ENCODE measurements around the gene SLFN12.
A peak's percentile ranks its signal among the peaks of the same experiment; 100 is the strongest.
"Not testable (repeated sequence)": the region's sequence is repeated elsewhere in the genome, so short reads cannot be mapped to it uniquely, and the experiment has no call there.

Gene SLFN12

GRCh38 chr17:35432176-35433074 is at the start of gene SLFN12:
Gene SLFN12, minus strand, starts transcription at chr17:35432500. Its CDS starts 9,472 bp downstream, at chr17:35423028.
- DNase-seq: peak; percentile 88

DNA sequence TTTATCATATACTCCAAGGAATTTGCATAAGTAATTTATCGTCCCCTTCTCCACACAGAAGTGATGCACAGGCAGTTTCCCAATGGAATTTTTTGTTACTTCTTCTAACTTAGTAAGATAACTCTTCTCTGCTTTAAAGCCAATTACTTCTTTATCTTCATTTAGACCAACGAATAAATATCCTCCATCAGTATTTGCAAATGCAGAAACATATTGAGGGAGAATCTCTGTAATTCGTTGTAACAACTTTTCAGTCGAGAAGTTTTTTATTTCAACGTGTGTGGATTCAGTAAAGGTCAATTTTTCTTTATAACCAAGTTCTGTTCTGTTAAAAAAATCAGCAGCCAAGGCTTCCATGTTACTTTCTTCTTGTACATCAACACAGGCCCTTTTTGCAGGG is 47.0 kb upstream of the SLFN12 start:
- no peak for DNase-seq

DNA sequence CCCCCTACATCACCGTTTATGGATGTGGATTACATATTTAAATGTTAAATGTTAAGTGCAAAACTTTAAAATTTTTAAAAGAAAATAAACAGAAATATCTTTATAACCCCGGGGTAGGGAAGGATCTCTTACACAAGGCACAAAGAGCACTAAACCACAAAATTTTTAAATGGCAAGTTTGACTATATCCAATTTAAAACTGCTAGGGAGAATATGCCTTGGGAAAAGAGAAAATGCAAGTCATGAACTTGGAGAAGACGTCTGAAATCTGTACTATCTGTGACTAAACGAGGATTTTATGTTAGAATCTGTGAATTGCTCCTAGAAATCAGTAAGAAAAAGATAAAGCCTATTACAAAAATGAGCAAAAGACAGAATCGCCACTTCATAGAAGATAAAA is 44.9 kb upstream of the SLFN12 start:
- no peak for DNase-seq

- DNase-seq: no peak
These were observed 44.1 kb upstream of the SLFN12 start for GRCh38 chr17:35476283-35476820.

DNA sequence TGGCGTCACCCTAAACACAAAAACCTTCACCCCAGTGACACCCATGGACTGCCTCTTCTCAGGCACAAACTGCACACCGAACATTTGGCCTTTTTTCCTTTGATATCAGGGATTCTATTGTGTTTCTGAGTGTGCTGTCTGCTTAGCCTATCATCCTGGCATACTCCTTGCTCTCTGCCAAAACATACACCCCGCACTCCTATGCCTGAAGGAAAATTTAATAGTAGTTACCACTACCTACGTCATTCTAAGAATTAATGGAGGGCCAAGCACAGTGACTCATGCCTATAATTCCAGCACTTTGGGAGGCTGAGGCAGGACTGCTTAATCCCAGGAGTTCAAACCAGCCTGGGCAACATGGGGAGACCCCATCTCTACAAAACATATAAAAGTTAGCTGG is 36.2 kb upstream of the SLFN12 start:
- no peak for DNase-seq

- DNase-seq: no peak
These were observed 35.5 kb upstream of the SLFN12 start for GRCh38 chr17:35467824-35468223.

DNA sequence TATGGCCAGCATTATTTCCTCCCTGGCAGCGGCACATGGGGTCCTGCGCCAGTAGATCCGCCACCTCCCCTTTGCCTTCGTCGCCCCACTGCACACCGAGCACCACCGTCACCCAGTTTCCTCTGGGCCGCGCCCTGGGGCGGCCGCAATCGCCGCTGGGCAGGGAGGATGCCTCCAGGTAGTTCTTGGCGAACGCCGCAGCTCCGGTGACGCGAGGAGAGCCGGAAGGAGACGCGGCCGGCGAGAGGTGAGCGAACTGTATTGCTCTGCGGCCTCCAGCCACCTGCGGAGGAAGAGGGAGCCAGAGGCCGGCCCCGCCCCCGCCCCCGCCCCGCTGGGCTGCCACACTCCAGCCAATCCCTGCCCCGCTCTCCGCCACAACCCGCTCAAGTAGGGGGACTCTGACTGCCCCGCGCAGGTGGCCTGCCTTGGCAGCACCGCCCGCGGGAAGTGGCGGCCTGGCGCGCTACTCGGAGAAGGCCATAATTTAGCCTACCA is 28.1 kb upstream of the SLFN12 start:
- peak; percentile 73 for DNase-seq

GRCh38 chr17:35454035-35454434 is 21.7 kb upstream of the SLFN12 start:
- DNase-seq: not testable (repeated sequence)

DNA sequence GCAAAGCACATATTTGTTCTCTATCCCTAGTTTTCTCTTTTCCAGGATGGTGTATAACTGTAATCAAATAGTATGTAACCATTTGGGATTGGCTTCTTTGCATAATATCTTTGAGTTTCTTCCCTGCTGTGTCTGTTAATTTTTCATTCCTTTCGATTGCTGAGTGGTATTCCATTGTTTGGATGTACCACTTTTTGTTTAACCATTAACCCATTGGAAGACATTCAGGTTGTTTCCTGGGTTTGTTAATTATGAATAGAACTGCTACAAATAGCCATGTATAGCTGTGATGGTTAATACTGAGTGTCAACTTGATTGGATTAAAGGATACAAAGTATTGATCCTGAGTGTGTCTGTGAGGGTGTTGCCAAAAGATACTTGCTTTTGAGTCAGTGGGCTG is 20.9 kb upstream of the SLFN12 start:
- DNase-seq: no peak

- peak; percentile 77 for DNase-seq
These were observed 17.2 kb upstream of the SLFN12 start for GRCh38 chr17:35449371-35449931.

GRCh38 chr17:35448899-35449227 is 16.6 kb upstream of the SLFN12 start:
- no peak for DNase-seq

GRCh38 chr17:35448214-35448898 is 16.1 kb upstream of the SLFN12 start, which contains the start of gene SLFN13:
Gene SLFN13, minus strand, starts transcription at chr17:35448766. Its CDS starts 3,086 bp downstream, at chr17:35445680.
- peak; percentile 98 for DNase-seq

- no peak for DNase-seq
These were observed 15.2 kb upstream of the SLFN12 start for GRCh38 chr17:35447499-35447898.

DNA sequence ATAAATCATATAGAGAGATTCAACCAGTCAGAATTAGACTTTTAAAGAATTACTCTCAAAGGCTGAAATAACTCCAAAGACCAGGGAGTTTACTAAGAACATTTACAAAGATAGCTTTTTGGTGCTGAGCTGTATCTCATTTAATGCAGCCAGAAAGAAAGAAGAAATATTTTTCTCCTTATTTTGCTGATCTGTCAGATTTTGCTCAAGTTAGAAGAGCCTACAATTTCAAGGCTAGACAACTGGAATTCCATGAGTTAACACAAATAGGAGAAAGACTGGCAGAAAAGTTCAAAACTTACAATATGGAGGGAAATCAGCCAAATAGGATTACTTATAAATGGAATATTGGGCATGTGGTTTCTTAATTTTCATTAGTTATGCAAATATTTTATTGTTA is 6.1 kb upstream of the SLFN12 start:
- DNase-seq: no peak

DNA sequence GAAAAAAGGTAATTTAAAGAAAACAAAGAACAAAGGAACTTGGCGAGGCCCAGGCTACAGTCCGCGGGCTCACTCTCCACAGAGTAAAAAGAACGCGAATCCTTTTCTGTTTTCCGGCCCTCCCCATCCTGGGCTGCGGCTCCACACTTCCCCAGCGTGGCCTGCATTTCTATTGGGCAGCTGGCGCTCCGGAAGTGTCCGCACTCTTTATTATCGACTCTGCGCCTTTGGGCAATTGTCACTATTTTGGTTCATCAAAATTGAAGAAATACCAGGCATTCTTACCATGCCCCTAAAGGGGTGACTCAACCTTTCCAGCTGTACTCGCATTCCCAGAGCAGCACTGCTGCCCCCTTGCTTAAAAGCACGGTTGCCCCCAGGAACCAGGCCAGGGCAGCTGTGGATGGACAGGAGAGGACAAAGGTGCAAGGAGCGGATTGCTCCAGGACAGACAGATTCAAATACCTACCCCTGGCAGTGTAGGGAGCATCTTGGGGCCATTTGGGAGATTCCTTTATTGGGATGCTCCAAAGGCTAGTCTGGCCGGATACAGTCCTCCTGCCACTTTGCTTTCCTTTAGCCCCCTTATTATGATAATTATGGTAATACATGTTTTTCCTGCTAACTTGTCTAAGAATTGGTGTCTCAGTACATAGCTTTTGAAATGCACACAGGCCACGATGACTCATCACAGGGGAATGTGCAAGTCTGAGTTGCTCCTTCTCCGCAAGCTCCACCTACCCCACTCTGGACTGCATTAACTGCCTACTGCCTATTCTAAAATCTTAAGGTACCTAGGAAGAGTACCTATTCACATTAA is 985 bp upstream of the SLFN12 start:
- DNase-seq: peak; percentile 95

DNA sequence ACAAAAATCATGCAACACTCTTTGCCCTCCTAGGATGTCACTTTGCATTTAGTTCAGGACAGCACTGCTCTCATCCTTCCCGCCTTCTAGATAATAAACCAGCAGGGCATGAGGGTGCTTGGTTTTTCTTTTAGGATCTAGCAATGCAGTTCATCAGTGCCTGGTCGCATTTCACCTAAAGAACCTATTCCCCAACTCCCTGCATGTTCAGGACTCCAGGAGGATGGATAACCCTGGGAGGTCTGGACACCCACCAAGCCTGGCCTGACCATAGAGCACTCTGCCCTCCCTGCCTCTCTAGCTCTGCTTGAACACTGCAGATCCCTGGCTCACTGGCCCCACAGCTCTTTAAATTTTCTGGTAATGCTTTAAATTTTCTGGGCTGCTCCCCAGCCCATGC is 2.6 kb downstream of the SLFN12 start:
- no peak for DNase-seq

DNA sequence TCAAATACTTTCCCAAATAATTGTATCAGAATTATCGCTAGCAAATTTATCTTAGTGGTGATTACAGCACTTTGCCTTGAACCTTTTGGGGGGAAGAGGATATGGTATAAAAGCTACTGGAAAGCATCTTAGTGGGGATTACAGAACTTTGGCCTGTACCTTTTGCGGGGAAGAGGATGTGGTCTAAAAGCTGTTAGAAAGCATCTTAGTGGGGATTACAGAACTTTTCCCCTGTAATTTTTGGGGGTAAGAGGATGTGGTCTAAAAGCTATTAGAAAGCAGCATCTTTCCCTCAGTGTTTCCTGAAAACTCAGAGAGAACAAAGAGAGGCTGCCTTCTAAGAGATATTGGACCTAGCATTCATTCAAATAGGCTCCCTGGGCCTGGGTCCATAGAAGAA is 4.1 kb downstream of the SLFN12 start:
- peak; percentile 23 for DNase-seq

GRCh38 chr17:35423761-35424160 is 8.5 kb downstream of the SLFN12 start:
- no peak for DNase-seq

DNA sequence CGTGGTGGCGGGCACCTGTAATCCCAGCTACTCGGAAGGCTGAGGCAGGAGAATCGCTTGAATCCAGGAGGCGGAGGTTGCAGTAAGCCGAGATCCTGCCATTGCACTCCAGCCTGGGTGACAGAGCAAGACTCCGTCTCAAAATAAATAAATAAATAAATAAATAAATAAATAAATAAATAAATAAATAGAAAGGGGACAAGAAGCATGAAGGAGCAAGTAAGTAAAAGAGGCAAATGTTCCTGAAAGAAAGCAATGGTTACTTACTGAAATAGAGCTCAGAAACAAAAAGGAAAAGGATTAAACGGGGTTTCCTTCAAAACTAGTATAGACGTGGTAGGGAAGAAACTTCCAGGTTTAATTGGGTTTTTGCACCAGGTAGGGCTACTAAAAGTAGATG is 11.2 kb downstream of the SLFN12 start:
- not testable (repeated sequence) for DNase-seq

GRCh38 chr17:35416659-35417058 is 15.6 kb downstream of the SLFN12 start:
- no peak for DNase-seq

DNA sequence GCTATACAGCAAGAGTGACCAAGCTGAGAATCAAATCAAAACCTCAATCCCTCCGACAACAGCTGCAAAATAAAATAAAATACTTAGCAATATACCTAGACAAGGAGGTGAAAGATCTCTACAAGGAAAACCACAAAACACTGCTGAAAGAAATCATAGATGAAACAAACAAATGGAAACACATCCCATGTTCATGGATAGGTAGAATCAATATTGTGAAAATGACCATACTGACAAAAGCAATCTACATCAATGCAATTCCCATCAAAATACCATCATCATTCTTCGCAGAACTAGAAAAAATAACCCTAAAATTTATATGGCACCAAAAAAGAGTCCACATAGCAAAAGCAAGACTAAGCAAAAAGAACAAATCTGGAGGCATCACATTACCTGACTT is 17.6 kb downstream of the SLFN12 start:
- DNase-seq: not testable (repeated sequence)

GRCh38 chr17:35414247-35414646 is 18.1 kb downstream of the SLFN12 start:
- DNase-seq: no peak

All from hematopoietic multipotent progenitor cell treated with erythropoietin and hydrocortisone succinate and interleukin-3 and kit ligand, for 4 days (in vitro differentiated cells).